HEK293 (cell line): ENCODE data around the gene SLC1A2.

Experiments
- CTCF ChIA-PET: fragments of 350-600 bp; formaldehyde crosslinking; extraction: SDS; loops from one replicate; lab custom pipeline; 2021; ENCODE audit warnings: antibody characterized with exemption; lab: Yijun Ruan, JAX
- POLR2A ChIA-PET: fragments of 300-600 bp; formaldehyde crosslinking; extraction: SDS; loops from one replicate; lab custom pipeline; 2020; ENCODE audit warnings: antibody characterized with exemption, inconsistent platforms; lab: Yijun Ruan, JAX
- H3K27ac ChIP-seq: fragments of 200-500 bp; sonication (Bioruptor generic); 2 replicates; pipeline ENCODE4 v1.5.1; 2014; ENCODE audit warnings: low read depth, low read length, control low read depth, inconsistent platforms; ENCODE audit errors: extremely low read depth
- H3K36me3 ChIP-seq, 2 experiments: fragments of 200-500 bp in 1 of 2; sonication (Bioruptor generic) in 1 of 2; 1 replicate in 1 of 2; 2 replicates in 1 of 2; pipeline ENCODE4 v1.5.1; 2014 to 2017; ENCODE audit warnings: inconsistent platforms in 2 of 2, low read length in 2 of 2; ENCODE audit not compliant: control insufficient read depth in 2 of 2, insufficient read depth in 1 of 2
- H3K4me1 ChIP-seq: fragments of 200-500 bp; sonication (Bioruptor generic); 2 replicates; pipeline ENCODE4 v1.5.1; 2014; ENCODE audit warnings: mild to moderate bottlenecking, low read length, inconsistent platforms; ENCODE audit not compliant: control insufficient read depth, insufficient read depth
- H3K4me3 ChIP-seq: 2 replicates; pipeline ENCODE4 v1.5.1; 2011; ENCODE audit warnings: low read depth, mild to moderate bottlenecking, control low read depth, low read length, moderate library complexity
- H3K9me3 ChIP-seq: fragments of 200-500 bp; sonication (Bioruptor generic); 2 replicates; pipeline ENCODE4 v1.5.1; 2014; ENCODE audit warnings: low read depth, low read length, inconsistent platforms; ENCODE audit not compliant: control insufficient read depth, insufficient read depth
- FEZF1 ChIP-seq: fragments of 450-650 bp; formaldehyde crosslinking; IDR thresholded peaks from 2 replicates; pipeline ENCODE4 v1.5.1; 2016; ENCODE audit warnings: missing biosample characterization, missing genetic modification characterization
- GLIS1 ChIP-seq: fragments of 450-650 bp; formaldehyde crosslinking; IDR thresholded peaks from 2 replicates; pipeline ENCODE4 v1.5.1; 2016; ENCODE audit warnings: missing biosample characterization, missing genetic modification characterization
- KLF1 ChIP-seq: fragments of 450-650 bp; formaldehyde crosslinking; IDR thresholded peaks from 2 replicates; pipeline ENCODE4 v1.5.1; 2016; ENCODE audit warnings: missing biosample characterization, missing genetic modification characterization
- TCF7L2 ChIP-seq: IDR thresholded peaks from 2 replicates; pipeline ENCODE4 v1.6.1; 2011; ENCODE audit warnings: low read depth, mild to moderate bottlenecking, inconsistent platforms, low read length, moderate library complexity, borderline replicate concordance
- ZBTB10 ChIP-seq: fragments of 450-650 bp; formaldehyde crosslinking; IDR thresholded peaks from 2 replicates; pipeline ENCODE4 v1.5.1; 2016; ENCODE audit warnings: missing biosample characterization, missing genetic modification characterization
- ZFHX2 ChIP-seq: fragments of 450-650 bp; formaldehyde crosslinking; conservative IDR thresholded peaks from 2 replicates; pipeline ENCODE4 v1.5.1; 2016; ENCODE audit warnings: missing biosample characterization, missing genetic modification characterization
- ZIC2 ChIP-seq: fragments of 450-650 bp; formaldehyde crosslinking; IDR thresholded peaks from 2 replicates; pipeline ENCODE4 v1.5.1; 2016; ENCODE audit warnings: missing biosample characterization, missing genetic modification characterization
- ZNF114 ChIP-seq: fragments of 450-650 bp; formaldehyde crosslinking; IDR thresholded peaks from 2 replicates; pipeline ENCODE4 v1.5.0; 2017; ENCODE audit warnings: missing biosample characterization, missing genetic modification characterization
- ZNF138 ChIP-seq: fragments of 450-650 bp; formaldehyde crosslinking; IDR thresholded peaks from 2 replicates; pipeline ENCODE4 v1.5.1; 2016; ENCODE audit warnings: missing biosample characterization, missing genetic modification characterization, borderline replicate concordance
- ZNF239 ChIP-seq: fragments of 450-650 bp; formaldehyde crosslinking; IDR thresholded peaks from 2 replicates; pipeline ENCODE4 v1.5.1; 2016; ENCODE audit warnings: missing biosample characterization, missing genetic modification characterization
- ZNF350 ChIP-seq: fragments of 450-650 bp; formaldehyde crosslinking; IDR thresholded peaks from 2 replicates; pipeline ENCODE4 v1.5.0; 2017; ENCODE audit warnings: missing biosample characterization, mild to moderate bottlenecking, missing genetic modification characterization
- ZNF423 ChIP-seq: fragments of 450-650 bp; formaldehyde crosslinking; IDR thresholded peaks from 2 replicates; pipeline ENCODE4 v1.5.1; 2016; ENCODE audit warnings: missing biosample characterization, missing genetic modification characterization
- ZNF449 ChIP-seq: fragments of 450-650 bp; formaldehyde crosslinking; IDR thresholded peaks from 2 replicates; pipeline ENCODE4 v1.5.1; 2017; ENCODE audit warnings: missing biosample characterization, mild to moderate bottlenecking, missing genetic modification characterization, moderate library complexity
- ZNF585B ChIP-seq: fragments of 450-650 bp; formaldehyde crosslinking; IDR thresholded peaks from 2 replicates; pipeline ENCODE4 v1.5.1; 2016; ENCODE audit warnings: missing biosample characterization, missing genetic modification characterization
- ZNF600 ChIP-seq: fragments of 450-650 bp; formaldehyde crosslinking; IDR thresholded peaks from 2 replicates; pipeline ENCODE4 v1.5.1; 2016; ENCODE audit warnings: missing biosample characterization, missing genetic modification characterization
- ZNF654 ChIP-seq: fragments of 450-650 bp; formaldehyde crosslinking; IDR thresholded peaks from 2 replicates; pipeline ENCODE4 v1.5.1; 2016; ENCODE audit warnings: low read depth, missing biosample characterization, missing genetic modification characterization
- ZNF660 ChIP-seq: fragments of 450-650 bp; IDR thresholded peaks from 2 replicates; pipeline ENCODE4 v1.5.1; 2018; ENCODE audit warnings: missing biosample characterization, mild to moderate bottlenecking, missing genetic modification characterization
- ZNF776 ChIP-seq: fragments of 450-650 bp; formaldehyde crosslinking; IDR thresholded peaks from 2 replicates; pipeline ENCODE4 v1.5.0; 2017; ENCODE audit warnings: missing biosample characterization, missing genetic modification characterization, borderline replicate concordance
- TF ChIP-seq, protein P1 (sequence below): fragments of 450-650 bp; formaldehyde crosslinking; IDR thresholded peaks from 2 replicates; pipeline ENCODE4 v1.5.1; 2016; ENCODE audit warnings: missing biosample characterization, missing genetic modification characterization, borderline replicate concordance
- TF ChIP-seq, protein P2 (sequence below): sonication (generic); formaldehyde crosslinking; IDR thresholded peaks from 2 replicates; pipeline ENCODE4 v1.8.1; 2022; ENCODE audit warnings: mild to moderate bottlenecking, moderate library complexity, missing genetic modification reagents

Gene SLC1A2

GRCh38 chr11:35391922-35392688, 27.3 kb downstream of the SLC1A2 start (continued):
- TF ChIP-seq, protein P1, sequence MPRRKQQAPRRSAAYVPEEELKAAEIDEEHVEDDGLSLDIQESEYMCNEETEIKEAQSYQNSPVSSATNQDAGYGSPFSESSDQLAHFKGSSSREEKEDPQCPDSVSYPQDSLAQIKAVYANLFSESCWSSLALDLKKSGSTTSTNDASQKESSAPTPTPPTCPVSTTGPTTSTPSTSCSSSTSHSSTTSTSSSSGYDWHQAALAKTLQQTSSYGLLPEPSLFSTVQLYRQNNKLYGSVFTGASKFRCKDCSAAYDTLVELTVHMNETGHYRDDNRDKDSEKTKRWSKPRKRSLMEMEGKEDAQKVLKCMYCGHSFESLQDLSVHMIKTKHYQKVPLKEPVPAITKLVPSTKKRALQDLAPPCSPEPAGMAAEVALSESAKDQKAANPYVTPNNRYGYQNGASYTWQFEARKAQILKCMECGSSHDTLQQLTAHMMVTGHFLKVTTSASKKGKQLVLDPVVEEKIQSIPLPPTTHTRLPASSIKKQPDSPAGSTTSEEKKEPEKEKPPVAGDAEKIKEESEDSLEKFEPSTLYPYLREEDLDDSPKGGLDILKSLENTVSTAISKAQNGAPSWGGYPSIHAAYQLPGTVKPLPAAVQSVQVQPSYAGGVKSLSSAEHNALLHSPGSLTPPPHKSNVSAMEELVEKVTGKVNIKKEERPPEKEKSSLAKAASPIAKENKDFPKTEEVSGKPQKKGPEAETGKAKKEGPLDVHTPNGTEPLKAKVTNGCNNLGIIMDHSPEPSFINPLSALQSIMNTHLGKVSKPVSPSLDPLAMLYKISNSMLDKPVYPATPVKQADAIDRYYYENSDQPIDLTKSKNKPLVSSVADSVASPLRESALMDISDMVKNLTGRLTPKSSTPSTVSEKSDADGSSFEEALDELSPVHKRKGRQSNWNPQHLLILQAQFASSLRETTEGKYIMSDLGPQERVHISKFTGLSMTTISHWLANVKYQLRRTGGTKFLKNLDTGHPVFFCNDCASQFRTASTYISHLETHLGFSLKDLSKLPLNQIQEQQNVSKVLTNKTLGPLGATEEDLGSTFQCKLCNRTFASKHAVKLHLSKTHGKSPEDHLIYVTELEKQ: no peak
- no peak for TF ChIP-seq GLIS1 (tag by site-specific recombination)
- no peak for TF ChIP-seq ZNF585B
- peak; percentile 79 for TF ChIP-seq ZNF654 (tag by site-specific recombination)
- TF ChIP-seq ZNF350 (tag by site-specific recombination): no peak
- no peak for TF ChIP-seq ZNF239
- peak; percentile 32; the same call in 1 of the 2 replicates for TF ChIP-seq ZFHX2 (tag by site-specific recombination)
- no peak for TF ChIP-seq ZNF776 (tag by site-specific recombination)
- TF ChIP-seq, all 188 proteins: peak for 3

DNA sequence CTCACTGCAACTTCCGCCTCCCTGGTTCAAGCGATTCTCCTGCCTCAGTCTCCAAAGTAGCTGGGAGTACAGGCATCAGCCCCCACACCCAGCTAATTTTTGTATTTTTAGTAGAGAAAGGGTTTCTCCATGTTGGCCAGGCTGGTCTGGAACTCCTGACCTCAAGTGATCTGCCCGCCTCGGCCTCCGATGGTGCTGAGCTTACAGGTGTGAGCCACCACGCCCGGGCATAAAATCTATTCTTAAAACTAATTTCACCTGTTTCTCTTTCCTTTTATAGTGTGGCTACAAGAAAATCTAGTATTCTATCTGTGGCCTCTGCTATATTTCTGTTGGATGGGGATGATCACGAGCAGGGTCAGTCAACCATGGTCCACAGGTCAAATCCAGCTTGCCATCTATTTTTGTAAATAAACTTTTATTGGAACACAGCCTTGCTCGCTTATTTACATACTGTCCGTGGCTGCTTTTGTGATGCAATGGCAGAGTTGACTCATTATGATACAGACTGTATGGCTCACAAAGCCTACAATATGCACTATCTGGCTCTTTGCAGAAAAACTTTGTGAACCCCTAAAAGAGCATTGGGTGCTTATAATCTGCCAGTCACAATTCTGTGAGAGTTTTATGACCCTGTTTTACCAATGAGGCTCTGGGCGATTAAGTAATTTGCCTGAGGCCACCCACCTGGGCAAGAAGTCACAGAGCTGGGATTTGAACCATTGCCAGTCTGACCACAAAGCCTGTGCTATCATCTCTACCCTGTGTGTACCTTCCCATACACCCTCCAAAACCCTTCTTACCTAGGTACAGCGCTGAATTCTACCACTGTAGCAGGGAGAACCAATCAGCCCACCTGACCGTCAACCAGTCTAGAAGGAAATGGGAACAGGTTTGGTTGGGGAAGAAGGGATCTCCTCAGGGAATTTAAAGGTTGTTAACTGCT, 28.3 kb downstream of the SLC1A2 start:
- Histone ChIP-seq H3K36me3 (no peaks in the 10 kb centered on the region), H3K4me1 (peaks cover 4% of the 10 kb centered on the region; the same call in 1 of the 2 replicates), H3K4me3 (no peak overlapping the region), H3K9me3 (no peaks in the 10 kb centered on the region), H3K27ac (no peak overlapping the region)
- ChIA-PET CTCF (interaction anchor here (0.6 to 6.7 kb wide), 23 partner anchors 9 to 878 kb away, joined by 3 to 85 read pairs (median 7); partner anchors contain the start of gene ELF5), POLR2A (no interaction called here)
- TF ChIP-seq ZNF660 (tag by site-specific recombination) (0 out of 2 replicates have a peak, but pooled peaks have one; percentile 25), ZNF138 (tag by site-specific recombination) (no peak), ZNF423 (tag by site-specific recombination) (no peak), FEZF1 (tag by site-specific recombination) (peak; percentile 65; the same call in 1 of the 2 replicates)
- TF ChIP-seq, protein P2, sequence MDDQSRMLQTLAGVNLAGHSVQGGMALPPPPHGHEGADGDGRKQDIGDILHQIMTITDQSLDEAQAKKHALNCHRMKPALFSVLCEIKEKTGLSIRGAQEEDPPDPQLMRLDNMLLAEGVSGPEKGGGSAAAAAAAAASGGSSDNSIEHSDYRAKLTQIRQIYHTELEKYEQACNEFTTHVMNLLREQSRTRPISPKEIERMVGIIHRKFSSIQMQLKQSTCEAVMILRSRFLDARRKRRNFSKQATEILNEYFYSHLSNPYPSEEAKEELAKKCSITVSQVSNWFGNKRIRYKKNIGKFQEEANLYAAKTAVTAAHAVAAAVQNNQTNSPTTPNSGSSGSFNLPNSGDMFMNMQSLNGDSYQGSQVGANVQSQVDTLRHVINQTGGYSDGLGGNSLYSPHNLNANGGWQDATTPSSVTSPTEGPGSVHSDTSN: no peak

DNA sequence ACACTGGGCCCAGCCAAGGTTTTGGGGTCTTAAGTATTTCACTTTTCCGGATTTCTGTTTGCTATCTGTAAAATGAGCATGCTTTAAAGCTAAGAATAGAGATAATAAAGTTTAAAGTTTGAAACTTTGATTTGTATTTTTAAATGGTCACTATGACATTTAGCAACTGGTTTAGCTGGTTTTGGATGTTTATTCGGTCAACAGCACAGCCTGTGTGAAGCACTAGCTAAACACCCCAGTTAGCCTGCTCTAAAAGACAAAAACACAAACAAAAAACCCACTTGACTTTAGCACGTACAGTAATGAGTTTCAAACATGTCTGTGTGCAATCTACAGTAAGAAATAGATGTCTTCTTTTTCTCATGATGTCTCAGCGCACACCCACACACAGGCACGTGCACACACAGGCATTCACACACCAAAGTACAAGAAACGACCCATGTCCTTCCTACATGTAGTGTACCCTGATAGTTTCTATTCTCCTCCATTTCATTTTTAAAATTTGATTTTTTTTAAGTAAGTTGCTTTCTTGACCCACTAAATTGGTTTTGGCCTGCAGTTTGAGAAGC, 29.4 kb downstream of the SLC1A2 start:
- ChIA-PET CTCF (interaction anchor here (1.0 to 6.7 kb wide), 5 partner anchors 85 to 804 kb away, joined by 3 to 85 read pairs (median 4); no protein-coding TSS in a partner anchor), POLR2A (no interaction called here)
- Histone ChIP-seq H3K9me3 (no peaks in the 10 kb centered on the region), H3K4me3 (no peak overlapping the region), H3K27ac (no peak overlapping the region), H3K4me1 (peaks cover 4% of the 10 kb centered on the region; the same call in 1 of the 2 replicates), H3K36me3 (no peaks in the 10 kb centered on the region)
- TF ChIP-seq ZIC2 (tag by site-specific recombination) (no peak), KLF1 (tag by site-specific recombination) (no peak), ZNF600 (tag by site-specific recombination) (no peak), TCF7L2 (no peak), ZBTB10 (tag by site-specific recombination) (no peak), ZNF114 (no peak), ZNF449 (no peak)
